Left renal pelvis (tissue), 4 donors: Measurements from ENCODE around the gene GPSM1. TPM values are rescaled to one million over a fixed set of nuclear protein-coding genes. Genes with fewer than 3 reads are reported as not detected.

Experiments
- DNase-seq, 4 donors: peaks; one replicate each; pipeline ENCODE4 v3.0.0-alpha.2; 2013; ENCODE audit warnings: low read depth in 4 of 4, low spot score in 3 of 4
- polyA plus RNA-seq, 4 donors: library from polyadenylated mRNA; unstranded; fragments of 120-200 nt; gene quantifications; one replicate each; pipeline ENCODE4 v1.2.1, GENCODE V29; 2013; ENCODE audit not compliant: insufficient read length in 4 of 4

Gene GPSM1
- polyA plus RNA-seq, 4 donors, result 24.3 to 46.1 (median 29.6) TPM

GRCh38 chr9:136303066-136303824 is 24.1 kb upstream of the GPSM1 start:
- no peak for DNase-seq

- no peak for DNase-seq
These were observed 23.4 kb upstream of the GPSM1 start, which contains the start of gene CCDC187 for GRCh38 chr9:136303825-136304416. TSS of gene CCDC187 (minus strand) at chr9:136304094. CDS start at chr9:136303830, 264 bp downstream.

- DNase-seq, result no peak
These were observed 22.9 kb upstream of the GPSM1 start for GRCh38 chr9:136304456-136304855.

- DNase-seq, result no peak
These were observed 22.4 kb upstream of the GPSM1 start for GRCh38 chr9:136304981-136305380.

- no peak for DNase-seq
These were observed 21.5 kb upstream of the GPSM1 start for GRCh38 chr9:136305804-136306203.

- no peak for DNase-seq
These were observed 20.8 kb upstream of the GPSM1 start for GRCh38 chr9:136306211-136307208.

GRCh38 chr9:136307215-136307750 is 20.1 kb upstream of the GPSM1 start:
- DNase-seq, result no peak

- no peak for DNase-seq
These were observed 19.2 kb upstream of the GPSM1 start for GRCh38 chr9:136308006-136308701.

- no peak for DNase-seq
These were observed 18.7 kb upstream of the GPSM1 start for GRCh38 chr9:136308702-136309053.

- no peak for DNase-seq
These were observed 18.1 kb upstream of the GPSM1 start for GRCh38 chr9:136309101-136309801.

GRCh38 chr9:136309806-136310220 is 17.5 kb upstream of the GPSM1 start:
- no peak for DNase-seq

GRCh38 chr9:136310273-136311030 is 16.9 kb upstream of the GPSM1 start:
- DNase-seq, result no peak

GRCh38 chr9:136311051-136312008 is 16.0 kb upstream of the GPSM1 start:
- no peak for DNase-seq

GRCh38 chr9:136312009-136312375 is 15.3 kb upstream of the GPSM1 start:
- DNase-seq, result no peak

GRCh38 chr9:136312436-136312835 is 14.9 kb upstream of the GPSM1 start:
- no peak for DNase-seq

- no peak for DNase-seq
These were observed 14.0 kb upstream of the GPSM1 start for GRCh38 chr9:136313111-136314055.

- no peak for DNase-seq
These were observed 13.3 kb upstream of the GPSM1 start for GRCh38 chr9:136314056-136314416.
